PC-3 (cell line): ENCODE results near the gene ATP2B3.

Experiments
- EZH2 ChIP-seq: fragments of 300-600 bp; sonication (generic); IDR thresholded peaks from one replicate; pipeline ENCODE4 v1.6.1; 2017; ENCODE audit warnings: antibody characterized with exemption, mild to moderate bottlenecking, low read length; ENCODE audit not compliant: unreplicated experiment
- TF ChIP-seq, protein P1 (sequence below): fragments of 300-600 bp; sonication (generic); conservative IDR thresholded peaks from 2 replicates; pipeline ENCODE4 v1.5.1; 2017; ENCODE audit warnings: antibody characterized with exemption, low read depth, mild to moderate bottlenecking, low read length

DNA sequence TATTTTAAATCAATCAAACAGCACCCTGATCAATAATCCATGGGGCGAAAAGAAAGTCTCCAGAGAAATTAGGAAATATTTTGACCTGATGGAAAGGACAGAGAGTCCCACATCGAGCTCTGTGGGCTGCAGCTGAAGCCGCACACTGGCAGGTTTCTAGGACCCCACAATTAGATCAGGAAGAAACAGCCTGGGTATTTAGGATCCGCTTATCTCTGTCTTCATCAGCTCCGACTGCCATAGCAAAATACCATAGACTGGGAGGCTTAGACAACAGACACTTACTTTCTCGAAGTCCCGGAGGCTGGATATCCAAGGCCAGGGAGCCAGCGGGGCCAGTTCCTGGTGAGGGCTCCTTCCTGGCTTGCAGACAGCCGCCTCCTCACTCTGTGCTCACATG lies 45.1 kb downstream of the ATP2B3 start:
- TF ChIP-seq, protein P1, sequence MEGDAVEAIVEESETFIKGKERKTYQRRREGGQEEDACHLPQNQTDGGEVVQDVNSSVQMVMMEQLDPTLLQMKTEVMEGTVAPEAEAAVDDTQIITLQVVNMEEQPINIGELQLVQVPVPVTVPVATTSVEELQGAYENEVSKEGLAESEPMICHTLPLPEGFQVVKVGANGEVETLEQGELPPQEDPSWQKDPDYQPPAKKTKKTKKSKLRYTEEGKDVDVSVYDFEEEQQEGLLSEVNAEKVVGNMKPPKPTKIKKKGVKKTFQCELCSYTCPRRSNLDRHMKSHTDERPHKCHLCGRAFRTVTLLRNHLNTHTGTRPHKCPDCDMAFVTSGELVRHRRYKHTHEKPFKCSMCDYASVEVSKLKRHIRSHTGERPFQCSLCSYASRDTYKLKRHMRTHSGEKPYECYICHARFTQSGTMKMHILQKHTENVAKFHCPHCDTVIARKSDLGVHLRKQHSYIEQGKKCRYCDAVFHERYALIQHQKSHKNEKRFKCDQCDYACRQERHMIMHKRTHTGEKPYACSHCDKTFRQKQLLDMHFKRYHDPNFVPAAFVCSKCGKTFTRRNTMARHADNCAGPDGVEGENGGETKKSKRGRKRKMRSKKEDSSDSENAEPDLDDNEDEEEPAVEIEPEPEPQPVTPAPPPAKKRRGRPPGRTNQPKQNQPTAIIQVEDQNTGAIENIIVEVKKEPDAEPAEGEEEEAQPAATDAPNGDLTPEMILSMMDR: no peak
- no peak for TF ChIP-seq EZH2
